Colonic mucosa (tissue), 4 donors: Measurements from ENCODE around the gene KRTAP8-1. TPM values are rescaled to one million over a fixed set of nuclear protein-coding genes. Genes with fewer than 3 reads are reported as not detected.

Experiments
- DNase-seq: peaks from one replicate; pipeline ENCODE4 v3.0.0-alpha.2; 2020
- H3K27ac ChIP-seq: fragments of 200-600 bp; one replicate; pipeline ENCODE4 v1.8.0; 2021
- H3K27me3 ChIP-seq: fragments of 200-600 bp; one replicate; pipeline ENCODE4 v1.8.0; 2021
- H3K36me3 ChIP-seq: fragments of 200-600 bp; one replicate; pipeline ENCODE4 v1.8.0; 2021
- H3K4me1 ChIP-seq: fragments of 200-600 bp; one replicate; pipeline ENCODE4 v1.8.0; 2021; ENCODE audit warnings: mild to moderate bottlenecking
- H3K4me3 ChIP-seq: fragments of 200-600 bp; one replicate; pipeline ENCODE4 v1.8.0; 2021
- H3K9ac ChIP-seq, 2 donors: one replicate each; pipeline ENCODE4 v1.7.0; 2013; ENCODE audit warnings: control low read depth in 2 of 2, low read depth in 2 of 2, low read length in 2 of 2
- H3K9me3 ChIP-seq: fragments of 200-600 bp; one replicate; pipeline ENCODE4 v1.8.0; 2021
- intact Hi-C: fragments of 100-400 bp; cut with DNase I; formaldehyde crosslinking; loops from one replicate; pipeline ENCODE4 v1.14.1; 2022
- total RNA-seq, 2 donors: library from RNA; stranded (reverse); fragmentation: NEBNext Ultra II Directional in 1 of 2; extraction: Animal tissue kit (Norgen Biotek cat#: 25700) in 1 of 2; gene quantifications; one replicate each; pipeline ENCODE4 v1.2.1, GENCODE V29; 2021
- TF ChIP-seq, protein P1 (sequence below): fragments of 200-600 bp; IDR thresholded peaks from one replicate; pipeline ENCODE4 v1.8.0; 2022; ENCODE audit warnings: antibody characterized with exemption, mild to moderate bottlenecking
- donor health status: healthy.
- donor health status: DM: no; HTN: no; CAD: no.
- donor health status: DM: no; HTN: no; CAD: no.

KRTAP8-1 gene, protein sequence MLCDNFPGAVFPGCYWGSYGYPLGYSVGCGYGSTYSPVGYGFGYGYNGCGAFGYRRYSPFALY
- not detected for total RNA-seq

DNA sequence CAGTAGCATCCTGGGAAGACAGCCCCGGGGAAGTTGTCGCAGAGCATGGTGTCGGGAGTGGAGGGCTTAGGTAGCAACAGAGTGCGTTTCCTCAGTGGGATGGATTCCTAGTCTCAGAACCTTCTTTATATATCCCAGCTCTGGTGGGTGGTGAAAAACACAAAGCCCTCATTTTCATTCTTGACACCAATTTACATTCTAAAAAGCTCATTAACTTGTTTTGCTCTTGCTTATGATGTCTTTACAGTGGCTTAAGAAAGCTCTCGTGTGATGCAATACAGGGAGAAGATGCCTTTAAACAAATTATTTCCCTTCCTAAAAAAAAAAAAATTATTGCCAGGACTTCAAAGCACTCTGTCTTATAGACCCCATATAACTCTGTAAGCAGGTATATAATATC, at the start of gene KRTAP8-1:
Gene KRTAP8-1 (minus strand): TSS at position 101 of the 400 bp plus-strand sequence. CDS start 54 bp downstream, at position 47.
- intact Hi-C loops = no loop called here
- no peak for DNase-seq
- H3K4me1 ChIP-seq = no peaks in the 10 kb centered on the region
- no peak within 1 kb of the TSS for H3K27ac ChIP-seq
- H3K9me3 ChIP-seq = no peaks in the 10 kb centered on the region
- H3K9ac ChIP-seq = no peak within 1 kb of the TSS
- no peaks in the 10 kb centered on the region for H3K27me3 ChIP-seq
- TF ChIP-seq, protein P1, sequence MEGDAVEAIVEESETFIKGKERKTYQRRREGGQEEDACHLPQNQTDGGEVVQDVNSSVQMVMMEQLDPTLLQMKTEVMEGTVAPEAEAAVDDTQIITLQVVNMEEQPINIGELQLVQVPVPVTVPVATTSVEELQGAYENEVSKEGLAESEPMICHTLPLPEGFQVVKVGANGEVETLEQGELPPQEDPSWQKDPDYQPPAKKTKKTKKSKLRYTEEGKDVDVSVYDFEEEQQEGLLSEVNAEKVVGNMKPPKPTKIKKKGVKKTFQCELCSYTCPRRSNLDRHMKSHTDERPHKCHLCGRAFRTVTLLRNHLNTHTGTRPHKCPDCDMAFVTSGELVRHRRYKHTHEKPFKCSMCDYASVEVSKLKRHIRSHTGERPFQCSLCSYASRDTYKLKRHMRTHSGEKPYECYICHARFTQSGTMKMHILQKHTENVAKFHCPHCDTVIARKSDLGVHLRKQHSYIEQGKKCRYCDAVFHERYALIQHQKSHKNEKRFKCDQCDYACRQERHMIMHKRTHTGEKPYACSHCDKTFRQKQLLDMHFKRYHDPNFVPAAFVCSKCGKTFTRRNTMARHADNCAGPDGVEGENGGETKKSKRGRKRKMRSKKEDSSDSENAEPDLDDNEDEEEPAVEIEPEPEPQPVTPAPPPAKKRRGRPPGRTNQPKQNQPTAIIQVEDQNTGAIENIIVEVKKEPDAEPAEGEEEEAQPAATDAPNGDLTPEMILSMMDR = no peak
- no peak within 1 kb of the TSS for H3K4me3 ChIP-seq
- no peaks in the 10 kb centered on the region for H3K36me3 ChIP-seq

DNA sequence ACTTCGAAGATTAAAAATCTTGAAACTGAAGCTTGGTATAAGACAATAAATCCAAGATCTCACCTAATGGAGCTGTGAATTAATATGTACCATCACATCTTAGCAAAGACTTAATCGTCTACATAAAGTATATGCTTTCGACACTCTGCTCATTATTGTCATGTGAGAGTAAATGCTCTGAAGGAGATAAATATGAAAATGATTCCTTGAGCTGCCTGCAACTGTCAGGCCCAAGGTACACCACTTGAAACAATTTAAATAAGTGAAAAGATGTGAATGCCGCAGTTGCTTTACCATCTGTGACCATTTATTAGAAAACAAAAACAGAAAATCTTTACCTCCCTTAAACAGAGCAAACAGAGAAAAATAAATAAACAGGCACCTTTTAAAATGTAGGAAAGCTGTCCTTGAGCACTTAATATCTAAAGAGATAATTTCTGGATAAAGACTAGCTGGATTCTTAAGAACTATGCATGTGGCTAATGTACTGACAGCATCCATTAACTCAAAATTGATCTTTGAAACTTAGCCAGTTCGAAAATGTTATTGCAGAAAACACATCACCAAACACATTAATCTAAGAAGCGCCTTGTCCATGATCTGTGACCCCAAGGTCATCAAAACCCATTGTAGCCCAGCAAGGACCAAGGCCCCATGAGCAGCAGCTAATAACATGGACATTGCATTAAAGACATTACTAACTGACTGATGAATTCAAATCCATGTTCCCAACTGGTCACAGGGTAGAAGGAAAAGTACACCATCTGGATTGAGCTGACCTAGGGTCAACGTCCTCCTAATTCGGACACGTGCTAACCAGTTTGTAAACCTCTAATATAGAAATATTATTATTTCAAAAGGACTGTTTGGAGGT, 34.8 kb upstream of the KRTAP8-1 start:
- H3K9ac ChIP-seq = no peak overlapping the region
- no peak overlapping the region for H3K27ac ChIP-seq
- DNase-seq = no peak
- no peaks in the 10 kb centered on the region for H3K4me1 ChIP-seq
- TF ChIP-seq, protein P1 = no peak
- H3K4me3 ChIP-seq = no peak overlapping the region
- no peaks in the 10 kb centered on the region for H3K36me3 ChIP-seq
- intact Hi-C loops = no loop called here
- no peaks in the 10 kb centered on the region for H3K27me3 ChIP-seq
- no peaks in the 10 kb centered on the region for H3K9me3 ChIP-seq

DNA sequence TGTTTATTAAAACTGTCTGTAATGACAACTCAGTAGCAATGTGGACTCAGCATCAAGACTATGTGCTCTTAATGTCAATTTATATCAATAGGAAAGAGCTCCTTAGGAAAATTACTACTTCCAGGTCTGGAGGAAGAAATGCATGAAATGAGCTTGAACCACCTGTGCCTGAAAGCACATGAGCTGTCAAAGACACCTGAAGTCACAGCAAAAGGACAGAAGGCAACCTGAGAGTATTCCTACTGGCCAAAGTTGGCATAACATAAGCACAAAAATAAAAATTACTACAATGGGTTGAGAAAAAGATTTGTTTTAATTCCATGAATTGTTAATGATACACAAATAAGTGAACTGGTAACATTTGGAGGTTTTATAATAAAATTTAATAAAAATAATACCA, 29.9 kb upstream of the KRTAP8-1 start:
- H3K36me3 ChIP-seq = no peaks in the 10 kb centered on the region
- TF ChIP-seq, protein P1 = no peak
- intact Hi-C loops = no loop called here
- no peak for DNase-seq
- no peak overlapping the region for H3K9ac ChIP-seq
- H3K27ac ChIP-seq = no peak overlapping the region
- H3K27me3 ChIP-seq = no peaks in the 10 kb centered on the region
- H3K4me3 ChIP-seq = no peak overlapping the region
- no peaks in the 10 kb centered on the region for H3K4me1 ChIP-seq
- H3K9me3 ChIP-seq = no peaks in the 10 kb centered on the region

DNA sequence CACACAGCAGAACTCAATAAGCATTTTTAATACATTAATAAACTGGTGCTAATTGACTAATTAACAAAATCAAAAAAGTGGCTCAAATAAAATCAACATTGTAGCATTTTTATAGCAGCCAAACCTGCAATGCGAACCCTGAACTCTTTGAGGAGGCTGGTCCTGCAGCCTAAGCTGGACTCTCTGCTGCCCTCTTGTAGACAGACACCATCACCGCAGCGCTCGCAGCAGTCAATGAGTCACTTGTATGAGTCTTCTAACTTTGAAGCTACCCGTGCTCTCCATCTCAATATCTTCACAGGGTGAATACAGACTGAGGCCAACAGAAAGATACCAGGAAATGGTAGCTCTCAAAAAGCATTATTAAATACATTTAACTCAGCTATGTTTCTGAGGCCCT, 26.2 kb upstream of the KRTAP8-1 start:
- H3K27ac ChIP-seq = no peak overlapping the region
- H3K4me3 ChIP-seq = no peak overlapping the region
- intact Hi-C loops = no loop called here
- H3K4me1 ChIP-seq = no peaks in the 10 kb centered on the region
- TF ChIP-seq, protein P1 = no peak
- H3K36me3 ChIP-seq = no peaks in the 10 kb centered on the region
- DNase-seq = peak; percentile 18
- no peak overlapping the region for H3K9ac ChIP-seq
- no peaks in the 10 kb centered on the region for H3K27me3 ChIP-seq
- no peaks in the 10 kb centered on the region for H3K9me3 ChIP-seq

DNA sequence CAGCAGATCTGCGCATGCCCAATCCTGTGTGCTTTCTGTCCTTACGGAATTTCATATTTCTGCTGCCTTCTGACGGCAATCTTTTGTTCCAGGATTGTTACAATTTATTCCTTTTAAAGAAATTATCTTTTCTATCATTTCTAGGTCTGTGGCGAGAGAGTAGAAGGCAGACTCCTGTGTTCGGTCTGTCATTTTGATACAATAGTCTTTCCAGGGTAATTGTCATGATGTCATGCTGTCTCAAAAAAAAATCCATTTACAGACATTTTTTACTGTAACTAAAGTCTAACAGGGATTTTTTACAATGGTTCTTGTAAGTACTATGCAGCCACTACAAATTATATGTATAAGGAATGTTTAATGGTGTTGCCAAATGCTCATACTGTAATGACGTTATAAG, 25.5 kb upstream of the KRTAP8-1 start:
- H3K27me3 ChIP-seq = no peaks in the 10 kb centered on the region
- TF ChIP-seq, protein P1 = no peak
- no peak for DNase-seq
- H3K27ac ChIP-seq = no peak overlapping the region
- no peaks in the 10 kb centered on the region for H3K4me1 ChIP-seq
- H3K9me3 ChIP-seq = no peaks in the 10 kb centered on the region
- intact Hi-C loops = no loop called here
- no peak overlapping the region for H3K9ac ChIP-seq
- H3K4me3 ChIP-seq = no peak overlapping the region
- no peaks in the 10 kb centered on the region for H3K36me3 ChIP-seq
